IPS DF 4.7 (cell line): ENCODE data around the gene C17orf50.
"Not testable (repeated sequence)": the region's sequence is repeated elsewhere in the genome, so short reads cannot be mapped to it uniquely, and the experiment has no call there.

Experiments used
- DNase-seq: peaks from one replicate; pipeline ENCODE4 v3.0.0-alpha.2; 2013; ENCODE audit warnings: low spot score; ENCODE audit errors: extremely low read depth

C17orf50 gene

DNA sequence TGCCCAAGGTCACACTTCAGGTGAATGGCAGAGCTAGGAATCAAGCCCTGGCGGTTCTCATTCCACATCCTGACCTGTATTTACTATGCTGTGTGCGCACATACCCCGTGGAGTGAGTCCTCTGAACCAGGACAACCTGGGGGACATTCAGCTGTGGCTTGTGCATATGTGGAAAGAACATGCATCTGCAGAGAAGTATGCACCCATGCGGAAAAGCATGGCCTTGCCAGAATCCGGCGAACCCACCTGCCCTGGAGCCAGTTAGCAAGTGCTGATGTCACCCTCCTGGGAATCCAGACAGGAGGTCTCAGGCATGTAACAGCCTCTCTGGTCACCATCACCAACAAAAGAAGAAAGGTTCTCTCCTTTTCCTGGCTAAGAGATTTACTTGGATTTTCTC is 27.3 kb upstream of the C17orf50 start:
- no peak for DNase-seq

DNA sequence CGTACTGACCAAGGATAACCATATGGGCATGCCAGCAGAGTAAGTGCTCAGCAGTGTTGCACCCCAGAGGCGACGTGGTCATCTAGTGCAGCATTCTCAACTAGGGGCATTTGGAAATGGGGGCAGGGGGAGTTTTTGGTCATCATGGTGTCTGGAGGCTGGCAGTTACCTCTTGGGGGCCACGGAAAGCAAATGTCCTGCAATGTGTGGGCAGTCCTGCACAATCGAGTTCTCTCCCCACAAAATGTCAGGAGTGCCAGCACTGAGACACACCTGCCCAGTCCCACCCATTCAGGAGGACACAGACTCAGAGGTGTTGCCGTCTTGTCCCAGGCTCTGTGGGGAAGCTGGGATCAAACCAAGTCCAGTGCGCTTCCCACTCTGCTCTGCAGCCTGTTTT is 26.3 kb upstream of the C17orf50 start:
- no peak for DNase-seq

DNA sequence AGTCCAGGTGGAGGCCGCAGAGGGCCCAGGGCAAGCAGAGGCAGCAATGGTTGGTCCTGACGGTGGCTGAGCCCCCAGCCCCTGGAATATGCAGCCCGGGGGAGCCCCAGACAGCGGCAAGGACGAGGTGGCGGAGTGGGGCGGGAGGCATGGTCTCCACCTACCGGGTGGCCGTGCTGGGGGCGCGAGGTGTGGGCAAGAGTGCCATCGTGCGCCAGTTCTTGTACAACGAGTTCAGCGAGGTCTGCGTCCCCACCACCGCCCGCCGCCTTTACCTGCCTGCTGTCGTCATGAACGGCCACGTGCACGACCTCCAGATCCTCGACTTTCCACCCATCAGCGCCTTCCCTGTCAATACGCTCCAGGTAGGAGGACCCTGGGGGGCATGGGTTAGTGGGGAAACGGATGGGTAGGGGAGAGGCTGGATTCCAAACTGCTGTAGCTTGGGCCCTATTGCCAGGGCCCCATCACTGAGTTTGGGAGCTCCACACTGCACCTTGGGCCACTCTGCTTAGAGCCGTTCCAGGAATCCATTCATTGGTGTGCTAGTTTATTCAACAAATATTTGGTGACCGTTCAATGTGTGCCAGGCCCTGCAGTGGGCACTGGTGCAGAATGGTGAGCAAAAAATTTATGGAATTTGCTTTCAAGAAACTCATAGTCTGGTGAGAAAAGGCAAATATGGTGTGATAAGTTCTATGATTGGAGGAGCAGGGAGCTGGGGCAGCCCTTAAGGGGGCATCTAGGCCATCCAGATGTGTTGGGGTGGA is 25.5 kb upstream of the C17orf50 start:
- no peak for DNase-seq

DNA sequence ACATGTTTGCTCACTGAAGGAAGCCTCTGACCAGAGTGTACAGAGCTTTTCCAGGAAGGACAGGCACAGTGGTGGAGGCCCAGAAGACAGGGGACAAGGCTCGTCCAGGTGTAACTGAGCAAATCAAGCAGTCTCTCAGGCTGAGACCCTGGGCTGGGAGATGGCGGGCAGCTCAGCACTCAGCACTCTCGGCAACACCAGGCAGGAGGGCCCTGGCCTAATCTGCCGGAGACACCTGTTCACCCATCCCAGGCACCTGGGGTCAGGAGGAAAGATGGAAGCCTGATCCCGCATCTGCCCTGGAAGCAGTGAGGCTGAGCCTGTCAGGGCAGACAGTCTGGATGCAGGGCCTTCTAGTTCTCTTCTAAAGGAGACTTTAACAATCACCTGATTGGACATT is 24.5 kb upstream of the C17orf50 start:
- no peak for DNase-seq

DNA sequence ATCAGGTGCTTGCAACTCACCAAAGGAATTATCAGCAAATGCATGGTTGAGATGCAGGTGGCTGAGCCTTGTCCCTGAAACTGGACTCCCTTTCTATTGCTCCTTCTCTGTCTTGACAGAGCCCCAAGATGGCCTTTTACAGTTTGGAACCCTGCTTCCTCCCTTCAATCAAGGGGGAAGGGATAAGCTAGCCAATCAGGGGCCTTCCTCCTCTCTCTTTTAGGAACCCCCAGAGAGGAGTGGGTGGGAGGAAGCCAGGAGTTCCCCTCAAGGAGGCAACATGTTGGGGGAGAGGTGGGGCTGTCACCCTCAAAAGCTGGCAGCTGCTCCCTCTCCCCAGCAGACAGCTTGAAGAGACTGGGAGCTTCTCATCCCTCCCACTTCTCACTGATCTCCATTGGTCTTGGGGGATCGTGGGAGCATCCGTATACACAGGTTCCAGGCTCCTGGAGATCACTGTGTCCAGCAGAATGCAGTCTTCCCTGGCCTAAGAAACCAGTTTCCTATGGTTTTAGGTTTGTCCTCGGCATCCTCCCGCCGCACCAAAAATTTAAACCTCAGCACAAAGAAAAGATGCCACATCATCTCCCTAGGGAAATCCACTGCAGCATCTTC is 22.1 kb upstream of the C17orf50 start:
- no peak for DNase-seq

DNA sequence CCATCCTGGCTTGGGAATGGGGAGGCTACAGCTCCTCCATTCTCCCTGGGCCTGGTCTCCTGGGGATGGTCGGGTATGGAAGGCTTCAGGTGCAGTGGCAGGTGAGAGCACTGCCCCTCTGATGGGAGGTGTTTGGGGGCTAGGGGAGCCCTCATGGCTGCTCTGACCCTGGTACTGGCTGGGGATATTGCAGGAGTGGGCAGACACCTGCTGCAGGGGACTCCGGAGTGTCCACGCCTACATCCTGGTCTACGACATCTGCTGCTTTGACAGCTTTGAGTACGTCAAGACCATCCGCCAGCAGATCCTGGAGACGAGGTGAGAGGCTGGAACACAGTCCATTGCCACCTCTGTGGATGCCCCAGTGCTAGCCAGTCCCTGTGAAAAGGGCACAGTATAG is 20.5 kb upstream of the C17orf50 start:
- no peak for DNase-seq

DNA sequence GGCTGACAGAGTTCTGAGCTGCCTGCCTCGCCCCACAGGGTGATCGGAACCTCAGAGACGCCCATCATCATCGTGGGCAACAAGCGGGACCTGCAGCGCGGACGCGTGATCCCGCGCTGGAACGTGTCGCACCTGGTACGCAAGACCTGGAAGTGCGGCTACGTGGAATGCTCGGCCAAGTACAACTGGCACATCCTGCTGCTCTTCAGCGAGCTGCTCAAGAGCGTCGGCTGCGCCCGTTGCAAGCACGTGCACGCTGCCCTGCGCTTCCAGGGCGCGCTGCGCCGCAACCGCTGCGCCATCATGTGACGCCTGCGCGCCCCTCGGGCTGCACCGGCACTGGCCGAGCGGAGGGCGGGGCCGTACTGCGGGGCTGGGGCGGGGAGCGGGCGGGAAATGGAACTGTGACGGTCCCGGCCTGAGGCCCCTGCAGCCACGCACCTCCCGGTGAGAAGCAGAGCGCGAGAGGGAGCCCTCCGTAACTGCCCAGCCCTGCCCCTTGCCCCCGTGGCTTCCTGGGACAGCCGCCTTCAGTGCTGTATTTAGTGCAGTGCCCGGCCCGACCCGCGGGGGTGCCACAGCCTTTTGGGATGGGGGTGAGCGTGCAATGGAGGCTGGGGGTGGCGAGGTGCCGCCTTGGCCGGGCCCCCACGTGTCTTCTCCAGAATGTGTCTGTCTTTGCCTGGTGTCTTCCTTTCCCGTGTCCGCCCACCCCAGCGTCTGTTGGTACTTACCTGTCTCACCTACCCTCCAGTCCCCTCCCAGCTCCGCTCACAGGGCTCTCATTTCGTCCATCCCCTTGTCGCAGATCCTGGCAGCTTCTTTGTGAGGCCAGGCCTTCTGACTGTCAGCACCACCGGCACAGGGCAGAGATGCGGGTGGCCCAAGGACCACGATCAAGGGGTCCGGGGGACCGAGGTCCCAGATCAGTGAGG is 19.4 kb upstream of the C17orf50 start:
- DNase-seq: no peak

DNA sequence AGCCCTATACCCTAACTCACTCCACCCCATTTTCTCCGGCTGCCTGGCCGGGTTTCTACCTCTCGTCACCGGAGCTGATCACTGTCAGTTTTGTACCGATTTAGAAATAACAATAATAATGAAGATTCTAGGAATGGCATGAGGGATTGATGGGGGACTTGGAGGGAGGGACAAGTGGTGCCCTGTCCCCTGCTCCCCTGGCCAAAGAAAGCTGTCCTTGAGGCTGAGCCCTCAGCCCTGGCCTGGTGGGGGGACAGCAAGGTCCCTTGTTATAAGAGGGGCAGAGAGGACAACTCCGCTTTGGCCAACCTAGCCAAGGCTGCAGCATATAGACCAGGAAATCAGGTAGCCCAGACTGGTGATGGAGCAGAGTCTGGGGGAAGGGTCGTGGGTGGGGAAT is 18.2 kb upstream of the C17orf50 start:
- DNase-seq: no peak

DNA sequence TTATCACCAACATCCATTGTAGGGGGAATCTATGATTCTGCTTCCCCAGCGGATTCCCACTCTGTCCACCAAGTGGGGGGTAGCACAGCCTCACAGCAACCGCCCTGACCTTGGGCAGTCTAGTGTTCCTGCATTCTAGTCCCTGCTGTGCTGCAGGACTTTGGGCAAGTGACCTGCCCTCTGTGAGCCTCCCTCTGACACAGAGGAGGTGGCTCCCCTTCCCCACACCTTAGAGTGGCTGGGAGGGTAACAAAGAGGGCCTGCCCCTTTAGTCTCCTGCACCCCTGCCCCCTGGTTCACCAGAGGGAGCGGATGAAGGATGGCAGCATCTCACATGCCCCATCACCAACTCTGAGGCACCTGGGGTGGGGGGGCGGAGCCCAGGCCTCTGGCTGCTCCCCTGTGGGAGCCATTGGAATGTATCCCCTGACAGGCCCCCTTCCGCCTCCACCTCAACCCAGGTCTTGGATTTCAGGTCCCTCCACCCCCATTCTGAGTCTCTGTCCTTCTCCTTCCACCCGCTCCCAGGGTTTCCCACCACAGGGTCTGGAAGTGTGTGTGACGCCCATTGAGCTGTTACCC is 17.7 kb upstream of the C17orf50 start:
- DNase-seq: no peak

DNA sequence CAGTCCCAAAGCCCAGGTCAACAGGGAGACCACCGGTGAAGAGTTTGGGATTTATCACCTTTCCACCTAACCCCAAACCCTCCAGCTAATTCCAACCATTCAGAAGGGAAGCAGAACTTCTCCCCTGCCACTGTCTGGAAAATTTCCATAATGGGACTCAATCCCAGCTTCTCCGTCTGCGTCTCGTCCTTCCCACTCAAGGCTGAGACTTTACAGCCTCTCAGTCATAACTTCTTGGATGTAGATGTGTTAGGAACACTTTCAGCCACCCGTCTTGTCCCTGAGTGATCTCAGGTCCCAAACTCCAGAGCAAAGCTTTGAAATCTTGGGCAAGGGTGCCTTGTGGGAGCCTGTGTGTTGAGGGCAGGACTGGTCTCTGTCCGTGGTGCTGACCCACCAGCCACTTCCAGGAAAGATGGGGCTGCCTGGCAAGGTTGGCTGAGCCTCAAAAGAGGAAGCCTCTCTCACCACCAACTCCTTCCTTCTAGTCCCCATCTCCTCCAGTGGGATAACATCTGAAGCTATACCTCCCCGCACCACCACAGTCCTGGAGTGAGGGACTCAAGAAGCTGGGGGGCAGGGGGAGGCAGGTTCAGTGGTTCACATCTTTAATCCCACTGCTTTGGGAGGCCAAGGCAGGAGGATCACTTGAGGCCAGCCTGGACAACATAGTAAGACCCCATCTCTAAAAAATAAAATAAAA is 16.9 kb upstream of the C17orf50 start:
- DNase-seq: no peak

DNA sequence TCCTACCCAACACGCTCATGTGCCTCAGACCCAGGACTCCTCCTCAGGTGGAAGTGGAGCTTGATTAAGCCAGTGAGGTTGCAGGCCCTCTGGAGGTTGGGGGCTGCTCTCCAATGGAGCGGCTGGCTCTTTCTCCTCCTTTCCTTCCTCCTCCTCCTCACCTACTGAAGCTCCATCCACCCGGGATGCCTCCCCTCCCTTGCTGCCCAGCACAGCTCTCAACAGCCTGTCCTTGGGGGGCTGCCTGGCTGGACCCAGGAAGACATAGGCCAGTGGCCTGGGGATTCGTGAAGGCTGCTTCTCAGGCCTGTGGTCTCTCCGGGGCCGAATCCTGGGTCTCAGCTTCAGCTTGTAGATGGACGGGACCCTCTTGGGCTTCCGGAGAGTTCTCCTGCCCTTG is 15.9 kb upstream of the C17orf50 start:
- no peak for DNase-seq

DNA sequence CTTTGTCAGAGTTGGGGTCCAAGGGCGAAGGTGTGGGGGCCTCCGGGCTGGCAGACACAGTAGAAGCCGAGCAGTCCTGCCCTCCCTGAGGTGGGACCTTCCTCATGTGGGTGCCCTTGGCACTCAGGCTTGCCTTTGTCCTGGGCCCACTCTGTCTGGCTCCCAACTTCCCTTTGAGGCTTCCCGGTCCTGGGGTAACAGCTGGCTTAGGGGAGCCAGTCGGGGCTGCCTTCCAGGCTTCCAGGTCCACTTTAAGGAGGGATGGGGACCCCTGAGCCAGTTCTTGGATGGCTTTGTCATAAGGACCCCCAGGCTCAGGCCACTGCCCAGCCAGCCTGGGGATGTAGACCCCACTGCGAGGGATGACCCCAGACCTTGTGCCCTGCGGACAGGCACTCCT is 15.4 kb upstream of the C17orf50 start:
- no peak for DNase-seq

DNA sequence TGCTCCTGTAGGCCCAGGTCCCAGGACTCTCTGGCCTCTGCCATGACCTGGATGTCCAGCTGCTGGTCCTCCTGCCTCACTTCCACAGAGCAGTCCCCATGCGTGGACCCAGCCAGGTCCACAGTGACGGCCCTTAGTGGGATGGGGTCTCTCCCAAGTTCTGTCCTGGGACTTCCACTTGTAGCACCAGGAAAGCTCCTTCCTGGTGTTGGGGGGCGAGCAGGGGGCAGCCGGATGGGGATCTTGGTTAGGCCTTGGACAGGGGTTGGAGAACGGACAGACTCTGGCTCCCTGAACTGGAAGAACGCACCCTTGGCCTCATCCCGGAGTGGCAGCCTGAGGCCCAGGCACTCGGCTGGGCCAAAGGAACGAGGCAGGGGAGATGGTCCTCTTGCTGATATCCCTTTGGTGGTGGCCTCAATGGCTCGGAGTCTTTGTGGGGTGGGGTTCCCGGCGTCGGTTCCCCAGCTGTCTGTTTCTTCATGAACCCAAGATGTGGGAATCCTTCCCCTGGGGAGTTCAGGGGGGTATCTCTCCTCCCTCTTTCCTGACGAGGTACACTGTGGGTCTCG is 14.9 kb upstream of the C17orf50 start:
- DNase-seq: no peak

DNA sequence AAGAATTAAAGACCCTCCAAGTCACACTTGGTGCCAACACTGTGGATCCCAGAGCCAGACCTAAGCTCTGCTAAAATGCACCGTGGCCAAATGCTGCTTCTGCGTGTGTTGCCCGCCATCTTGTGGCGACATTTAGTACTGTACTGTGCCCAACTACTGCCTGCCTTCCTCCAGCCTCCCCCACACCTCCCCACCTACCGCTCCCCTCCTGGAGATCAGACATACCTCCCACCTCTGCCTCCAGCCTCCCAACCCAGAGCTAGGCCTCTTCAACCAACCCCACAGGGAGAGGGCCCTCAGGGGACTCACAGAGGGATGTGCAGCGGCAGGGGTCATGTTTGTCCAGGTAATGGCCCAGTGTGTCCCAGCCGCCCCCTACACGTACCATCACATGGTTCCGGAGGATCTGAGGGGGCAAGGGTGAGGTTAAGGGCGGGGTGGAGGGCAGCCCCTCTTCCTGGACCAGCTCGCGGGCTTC is 13.1 kb upstream of the C17orf50 start:
- no peak for DNase-seq

DNA sequence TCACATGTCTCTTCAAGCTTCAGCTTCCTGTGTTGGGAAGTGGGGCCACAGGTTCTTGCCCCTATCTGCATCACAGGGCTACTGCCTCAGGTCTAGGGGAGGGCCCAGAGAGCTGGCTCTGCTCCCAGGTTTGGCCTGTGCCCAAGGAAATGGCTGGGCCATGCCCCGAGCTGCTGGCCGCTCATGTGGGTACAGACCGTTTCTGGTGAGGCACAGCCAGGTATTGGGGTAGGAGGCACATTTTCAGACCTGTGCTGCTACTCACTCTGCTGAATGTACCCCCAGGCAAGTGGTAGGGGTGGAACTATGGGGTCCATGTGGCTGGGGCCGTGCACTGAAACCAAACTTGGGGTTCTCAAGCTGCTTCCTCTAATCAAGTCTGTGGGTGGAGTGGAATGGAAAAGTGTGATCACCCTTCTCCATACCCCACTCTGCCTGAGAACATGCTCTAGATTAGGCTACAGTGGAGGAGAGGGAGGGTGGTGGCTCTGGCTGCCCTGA is 12.3 kb upstream of the C17orf50 start:
- DNase-seq: no peak

DNA sequence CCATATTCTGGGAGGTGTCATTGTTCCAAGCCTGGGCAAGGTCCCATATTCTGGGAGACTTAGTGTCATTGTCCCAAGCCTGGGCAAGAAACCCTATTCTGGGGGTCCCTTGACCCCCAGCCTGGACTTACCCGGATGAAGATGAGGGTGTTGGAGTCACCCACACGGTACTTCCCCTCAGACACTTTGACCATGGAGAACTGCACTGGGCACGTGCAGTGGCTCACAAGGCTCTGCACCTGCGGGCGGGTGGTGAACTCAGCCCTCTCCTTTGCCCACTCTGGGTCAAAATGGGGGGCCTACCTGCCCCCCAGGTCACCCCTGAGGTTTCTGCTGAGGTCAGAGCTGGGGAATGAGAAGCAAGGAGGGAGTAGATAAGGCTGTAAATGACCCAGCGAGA is 11.7 kb upstream of the C17orf50 start:
- DNase-seq: no peak

DNA sequence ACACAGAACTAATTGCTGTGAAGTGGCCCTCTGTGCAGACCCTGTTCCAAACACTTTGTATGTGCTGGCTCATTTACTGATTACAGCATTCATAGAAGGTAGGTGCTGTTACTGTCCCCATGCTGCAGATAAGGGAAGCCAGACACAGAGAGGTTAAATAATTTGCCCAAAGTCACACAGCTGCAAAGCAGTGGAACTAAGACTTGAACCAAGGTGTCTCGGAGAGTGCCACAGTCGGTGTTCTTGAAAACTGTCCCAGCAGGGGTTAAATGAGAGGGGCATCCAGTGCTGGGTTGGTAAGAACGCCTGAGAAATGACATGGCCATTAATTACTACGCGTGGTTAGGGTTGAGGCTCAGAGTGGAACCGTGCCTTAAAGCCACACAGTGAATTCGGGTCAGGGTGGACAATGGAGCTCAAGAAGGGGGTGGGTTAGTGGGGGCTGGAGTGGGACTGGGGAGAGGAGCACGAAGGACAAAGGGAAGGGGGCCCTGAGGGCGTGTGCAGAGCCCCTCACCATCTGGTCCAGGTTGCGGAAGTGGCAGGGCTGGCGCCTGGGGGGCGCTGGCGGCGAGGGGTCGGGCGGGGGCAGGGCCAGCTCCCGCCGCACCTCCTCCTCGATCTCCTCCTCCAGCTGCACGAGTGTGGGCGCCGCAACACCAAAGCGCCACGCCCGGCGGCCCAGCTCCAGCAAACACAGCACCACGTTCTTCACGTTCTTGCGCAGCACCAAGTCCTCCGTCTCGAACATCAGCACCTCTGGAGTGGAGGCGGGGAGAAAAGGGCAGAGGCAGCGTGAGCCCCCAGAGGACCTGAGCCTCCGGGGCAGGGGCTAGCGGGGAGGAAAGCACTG is 10.9 kb upstream of the C17orf50 start:
- no peak for DNase-seq

DNA sequence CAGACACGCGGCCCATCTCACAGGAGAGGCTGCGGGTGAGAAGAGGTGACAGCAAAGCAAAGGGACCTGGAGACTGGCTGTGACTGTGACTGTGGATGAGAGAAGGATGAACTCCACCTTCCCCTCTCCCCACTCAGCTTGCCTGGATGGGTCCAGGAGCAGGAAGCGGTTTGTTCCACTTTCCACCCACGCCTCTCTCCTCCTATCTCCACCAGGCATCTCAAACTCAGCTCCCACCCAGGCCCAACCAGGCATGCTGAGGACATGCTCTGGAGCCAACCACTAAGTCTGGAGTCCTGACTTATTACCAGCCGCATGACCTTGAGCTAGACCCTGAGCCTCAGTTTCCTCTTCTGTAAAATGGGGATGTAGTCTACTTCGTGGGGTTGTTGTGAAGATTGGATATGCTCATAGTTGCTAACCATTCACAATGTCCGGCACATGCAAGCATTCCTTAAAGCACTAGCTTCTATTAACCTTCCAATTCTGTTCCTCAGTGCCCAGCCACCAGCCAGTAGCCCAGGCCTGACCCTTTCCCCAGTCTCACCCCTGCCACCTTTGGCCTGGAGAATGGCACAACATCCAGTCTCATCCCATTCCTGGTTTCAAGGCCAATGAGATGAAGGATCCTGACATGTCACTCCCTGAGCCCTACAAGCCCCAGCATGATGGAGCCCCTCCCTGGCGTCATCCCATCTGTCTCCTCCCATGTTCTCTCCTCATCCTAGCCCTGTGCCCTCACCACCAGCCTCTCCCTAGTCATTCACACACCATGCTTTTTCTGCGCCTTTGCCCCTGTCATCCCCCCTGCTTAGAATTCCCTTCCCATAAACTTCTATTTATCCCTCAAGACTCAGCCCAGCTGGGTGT is 9.9 kb upstream of the C17orf50 start:
- DNase-seq: no peak

DNA sequence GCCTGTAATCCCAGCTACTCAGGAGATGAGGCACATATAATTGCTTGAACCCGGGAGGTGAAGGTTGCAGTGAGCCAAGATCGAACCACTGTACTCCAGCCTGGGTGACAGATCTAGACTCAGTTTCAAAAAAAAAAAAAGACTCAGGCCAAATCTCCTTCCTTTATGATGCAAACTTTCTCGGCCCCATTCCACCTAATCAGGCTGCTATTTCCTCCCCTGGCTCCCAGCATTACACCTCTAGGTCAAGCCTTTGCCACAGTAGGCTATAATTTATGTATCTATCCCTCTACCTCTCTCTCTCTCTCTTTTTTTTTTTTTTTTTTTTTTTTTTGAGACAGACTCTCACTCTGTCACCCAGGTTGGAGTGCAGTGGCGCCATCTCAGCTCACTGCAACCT is 9.1 kb upstream of the C17orf50 start:
- DNase-seq: not testable (repeated sequence)
